A673 (cell line): ENCODE results near the gene C13orf42. TPM values are rescaled to one million over a fixed set of nuclear protein-coding genes. Genes with fewer than 3 reads are reported as not detected.

ENCODE experiments used
- BruUV-seq: library from RNA; stranded (reverse); fragments of 400-500 nt; replicated peaks from 2 replicates; lab custom pipeline; 2021; lab: Mats Ljungman, UMichigan
- CTCF ChIA-PET: fragments of 300-600 bp; sonication (Branson Sonifier 250); formaldehyde crosslinking; loops from one replicate; lab custom pipeline; 2022; ENCODE audit warnings: antibody characterized with exemption; lab: Charles Lee
- POLR2A ChIA-PET: fragments of 300-600 bp; sonication (Branson Sonifier 250); formaldehyde crosslinking; loops from one replicate; lab custom pipeline; 2022; ENCODE audit warnings: antibody characterized with exemption; ENCODE audit not compliant: low non-redundant PET; lab: Charles Lee
- DNase-seq: peaks from one replicate; pipeline ENCODE4 v3.0.0-alpha.2; 2015; ENCODE audit warnings: low spot score
- H3K27ac ChIP-seq: fragments of 200-600 bp; sonication (generic); 2 replicates; pipeline ENCODE4 v1.5.1; 2016; ENCODE audit warnings: mixed run types, low read depth, mild to moderate bottlenecking, mixed read lengths, antibody characterized with exemption, low read length; ENCODE audit not compliant: poor library complexity, severe bottlenecking
- H3K27me3 ChIP-seq: fragments of 200-600 bp; sonication (generic); replicated peaks from 2 replicates; pipeline ENCODE4 v1.6.1; 2017; ENCODE audit warnings: mixed run types, low read depth, mild to moderate bottlenecking, mixed read lengths, antibody characterized with exemption, low read length; ENCODE audit not compliant: insufficient read depth, poor library complexity
- H3K36me3 ChIP-seq: fragments of 200-600 bp; sonication (generic); 2 replicates; pipeline ENCODE4 v1.6.1; 2016; ENCODE audit warnings: mixed run types, mild to moderate bottlenecking, mixed read lengths, antibody characterized with exemption, low read length; ENCODE audit not compliant: insufficient read depth, poor library complexity, severe bottlenecking
- H3K4me1 ChIP-seq: fragments of 200-600 bp; sonication (generic); 2 replicates; pipeline ENCODE4 v1.6.1; 2017; ENCODE audit warnings: mixed run types, mild to moderate bottlenecking, mixed read lengths, antibody characterized with exemption, low read length; ENCODE audit not compliant: insufficient read depth, poor library complexity, severe bottlenecking
- H3K4me3 ChIP-seq: fragments of 200-600 bp; sonication (generic); 2 replicates; pipeline ENCODE4 v1.5.1; 2016; ENCODE audit warnings: low read depth, mixed run types, mild to moderate bottlenecking, mixed read lengths, low read length; ENCODE audit not compliant: poor library complexity, severe bottlenecking
- H3K9me3 ChIP-seq: fragments of 200-600 bp; sonication (generic); 2 replicates; pipeline ENCODE4 v1.6.1; 2016; ENCODE audit warnings: mixed run types, low read depth, mild to moderate bottlenecking, mixed read lengths, antibody characterized with exemption, low read length; ENCODE audit not compliant: poor library complexity, severe bottlenecking
- CTCF ChIP-seq: fragments of 300-800, 200-600 bp; sonication (generic); conservative IDR thresholded peaks from 2 replicates; pipeline ENCODE4 v1.5.1; 2017; ENCODE audit warnings: low read depth, mild to moderate bottlenecking, antibody characterized with exemption, low read length, moderate library complexity, mixed read lengths
- EZH2 ChIP-seq: fragments of 200-600 bp; sonication (generic); IDR thresholded peaks from 2 replicates; pipeline ENCODE4 v1.6.1; 2017; ENCODE audit warnings: borderline replicate concordance, low read depth, mild to moderate bottlenecking, mixed read lengths, antibody characterized with exemption, low read length; ENCODE audit not compliant: poor library complexity, severe bottlenecking
- intact Hi-C: fragments of 100-400 bp; cut with micrococcal nuclease; formaldehyde crosslinking; loops from one replicate; pipeline ENCODE4 v1.10.0; 2022; ENCODE audit not compliant: unreplicated experiment
- total RNA-seq: library from RNA; stranded (reverse); gene quantifications from 2 replicates; pipeline ENCODE4 v1.2.3, GENCODE V29; 2021

Gene C13orf42
- total RNA-seq, 1 experiment from 2014 or later, result not detected

- DNase-seq, result no peak
These were observed 25.4 kb upstream of the C13orf42 start for GRCh38 chr13:51136276-51136980.

GRCh38 chr13:51134763-51135365, 23.8 kb upstream of the C13orf42 start:
- ChIA-PET CTCF (no interaction called here), POLR2A (no interaction called here)
- no peaks in the 10 kb centered on the region for H3K4me1 ChIP-seq
- H3K9me3 ChIP-seq, result peaks cover 12% of the 10 kb centered on the region
- H3K36me3 ChIP-seq, result no peaks in the 10 kb centered on the region
- intact Hi-C loops, result no loop called here
- no peak overlapping the region for H3K4me3 ChIP-seq
- TF ChIP-seq CTCF (no peak), EZH2 (no peak)
- no TSS peak for BruUV-seq
- no peaks in the 10 kb centered on the region for H3K27me3 ChIP-seq
- H3K27ac ChIP-seq, result no peak overlapping the region
- DNase-seq, result no peak

More at GRCh38 chr13:51136276-51136980, 25.4 kb upstream of the C13orf42 start:
- no peak overlapping the region for H3K4me3 ChIP-seq
- peaks cover 1% of the 10 kb centered on the region for H3K9me3 ChIP-seq
- no peaks in the 10 kb centered on the region for H3K4me1 ChIP-seq
- no peak overlapping the region for H3K27ac ChIP-seq
- no peaks in the 10 kb centered on the region for H3K36me3 ChIP-seq
- no TSS peak for BruUV-seq
- intact Hi-C loops, result no loop called here
- ChIA-PET POLR2A (no interaction called here), CTCF (no interaction called here)
- no peaks in the 10 kb centered on the region for H3K27me3 ChIP-seq
- no peak for TF ChIP-seq EZH2
- TF ChIP-seq CTCF, result no peak

GRCh38 chr13:51130348-51130747, 19.3 kb upstream of the C13orf42 start:
- H3K27ac ChIP-seq, result no peak overlapping the region
- no TSS peak for BruUV-seq
- ChIA-PET CTCF (no interaction called here), POLR2A (no interaction called here)
- DNase-seq, result no peak
- no peak overlapping the region for H3K4me3 ChIP-seq
- no peaks in the 10 kb centered on the region for H3K4me1 ChIP-seq
- H3K9me3 ChIP-seq, result peaks cover 12% of the 10 kb centered on the region
- no peaks in the 10 kb centered on the region for H3K27me3 ChIP-seq
- H3K36me3 ChIP-seq, result no peaks in the 10 kb centered on the region
- intact Hi-C loops, result no loop called here
- TF ChIP-seq CTCF, result no peak
- no peak for TF ChIP-seq EZH2
